NCI-H510A (cell line): ENCODE measurements around the gene ACTR3C.
"Not testable (repeated sequence)": the region's sequence is repeated elsewhere in the genome, so short reads cannot be mapped to it uniquely, and the experiment has no call there.

Experiments
- DNase-seq: peaks from one replicate; lab custom pipeline; 2025; lab: John Stamatoyannopoulos, UW

ACTR3C gene

GRCh38 chr7:150283111-150283510 lies 40.2 kb downstream of the ACTR3C start:
- DNase-seq: not testable (repeated sequence)

- not testable (repeated sequence) for DNase-seq
These were observed 41.5 kb downstream of the ACTR3C start for GRCh38 chr7:150281681-150282403.

- not testable (repeated sequence) for DNase-seq
These were observed 45.0 kb downstream of the ACTR3C start for GRCh38 chr7:150278383-150278782.

GRCh38 chr7:150276132-150276695 lies 47.1 kb downstream of the ACTR3C start:
- DNase-seq: not testable (repeated sequence)

- not testable (repeated sequence) for DNase-seq
These were observed 51.4 kb downstream of the ACTR3C start for GRCh38 chr7:150271898-150272297.

- not testable (repeated sequence) for DNase-seq
These were observed 53.1 kb downstream of the ACTR3C start for GRCh38 chr7:150270101-150270824.

- not testable (repeated sequence) for DNase-seq
These were observed 54.5 kb downstream of the ACTR3C start for GRCh38 chr7:150268798-150269197.

GRCh38 chr7:150268287-150268686 lies 55.1 kb downstream of the ACTR3C start:
- DNase-seq: not testable (repeated sequence)

- DNase-seq: not testable (repeated sequence)
These were observed 56.2 kb downstream of the ACTR3C start for GRCh38 chr7:150266953-150267665.

GRCh38 chr7:150262656-150263055 lies 60.7 kb downstream of the ACTR3C start:
- not testable (repeated sequence) for DNase-seq

GRCh38 chr7:150247745-150248144 lies 75.6 kb downstream of the ACTR3C start:
- DNase-seq: not testable (repeated sequence)

GRCh38 chr7:150245208-150245607 lies 78.1 kb downstream of the ACTR3C start:
- not testable (repeated sequence) for DNase-seq

GRCh38 chr7:150242935-150243334 lies 80.4 kb downstream of the ACTR3C start:
- DNase-seq: not testable (repeated sequence)

- not testable (repeated sequence) for DNase-seq
These were observed 97.9 kb downstream of the ACTR3C start for GRCh38 chr7:150225444-150225843.

GRCh38 chr7:150222083-150222972 lies 101.0 kb downstream of the ACTR3C start:
- not testable (repeated sequence) for DNase-seq

- not testable (repeated sequence) for DNase-seq
These were observed 102.6 kb downstream of the ACTR3C start for GRCh38 chr7:150220673-150221181.

GRCh38 chr7:150219941-150220658 lies 103.2 kb downstream of the ACTR3C start:
- DNase-seq: not testable (repeated sequence)

GRCh38 chr7:150206848-150207247 lies 116.5 kb downstream of the ACTR3C start:
- DNase-seq: not testable (repeated sequence)

GRCh38 chr7:150205866-150206265 lies 117.5 kb downstream of the ACTR3C start:
- not testable (repeated sequence) for DNase-seq

GRCh38 chr7:150204577-150204976 lies 118.8 kb downstream of the ACTR3C start:
- not testable (repeated sequence) for DNase-seq
